Fibroblast of pulmonary artery (primary cell): ENCODE measurements around the gene ANO1.

ENCODE experiments used
- DNase-seq: peaks from one replicate; pipeline ENCODE4 v3.0.0-alpha.2; 2010; ENCODE audit warnings: low read depth
- H3K4me3 ChIP-seq: replicated peaks from 2 replicates; pipeline ENCODE4 v1.5.1; 2011; ENCODE audit warnings: low read depth, mild to moderate bottlenecking, control low read depth, low read length, moderate library complexity
- TF ChIP-seq, protein P1 (sequence below): IDR thresholded peaks from 2 replicates; pipeline ENCODE4 v1.5.1; 2011; ENCODE audit warnings: mild to moderate bottlenecking, control low read depth, low read length, inconsistent platforms; ENCODE audit errors: missing control alignments

ANO1 gene

GRCh38 chr11:70145841-70146240 is 67.7 kb downstream of the ANO1 start:
- no peak for DNase-seq
- H3K4me3 ChIP-seq, result no peak overlapping the region
- TF ChIP-seq, protein P1, sequence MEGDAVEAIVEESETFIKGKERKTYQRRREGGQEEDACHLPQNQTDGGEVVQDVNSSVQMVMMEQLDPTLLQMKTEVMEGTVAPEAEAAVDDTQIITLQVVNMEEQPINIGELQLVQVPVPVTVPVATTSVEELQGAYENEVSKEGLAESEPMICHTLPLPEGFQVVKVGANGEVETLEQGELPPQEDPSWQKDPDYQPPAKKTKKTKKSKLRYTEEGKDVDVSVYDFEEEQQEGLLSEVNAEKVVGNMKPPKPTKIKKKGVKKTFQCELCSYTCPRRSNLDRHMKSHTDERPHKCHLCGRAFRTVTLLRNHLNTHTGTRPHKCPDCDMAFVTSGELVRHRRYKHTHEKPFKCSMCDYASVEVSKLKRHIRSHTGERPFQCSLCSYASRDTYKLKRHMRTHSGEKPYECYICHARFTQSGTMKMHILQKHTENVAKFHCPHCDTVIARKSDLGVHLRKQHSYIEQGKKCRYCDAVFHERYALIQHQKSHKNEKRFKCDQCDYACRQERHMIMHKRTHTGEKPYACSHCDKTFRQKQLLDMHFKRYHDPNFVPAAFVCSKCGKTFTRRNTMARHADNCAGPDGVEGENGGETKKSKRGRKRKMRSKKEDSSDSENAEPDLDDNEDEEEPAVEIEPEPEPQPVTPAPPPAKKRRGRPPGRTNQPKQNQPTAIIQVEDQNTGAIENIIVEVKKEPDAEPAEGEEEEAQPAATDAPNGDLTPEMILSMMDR, result no peak

- no peak for DNase-seq
- no peak overlapping the region for H3K4me3 ChIP-seq
- TF ChIP-seq, protein P1, result no peak
These were observed 68.2 kb downstream of the ANO1 start for GRCh38 chr11:70146299-70146698.

DNA sequence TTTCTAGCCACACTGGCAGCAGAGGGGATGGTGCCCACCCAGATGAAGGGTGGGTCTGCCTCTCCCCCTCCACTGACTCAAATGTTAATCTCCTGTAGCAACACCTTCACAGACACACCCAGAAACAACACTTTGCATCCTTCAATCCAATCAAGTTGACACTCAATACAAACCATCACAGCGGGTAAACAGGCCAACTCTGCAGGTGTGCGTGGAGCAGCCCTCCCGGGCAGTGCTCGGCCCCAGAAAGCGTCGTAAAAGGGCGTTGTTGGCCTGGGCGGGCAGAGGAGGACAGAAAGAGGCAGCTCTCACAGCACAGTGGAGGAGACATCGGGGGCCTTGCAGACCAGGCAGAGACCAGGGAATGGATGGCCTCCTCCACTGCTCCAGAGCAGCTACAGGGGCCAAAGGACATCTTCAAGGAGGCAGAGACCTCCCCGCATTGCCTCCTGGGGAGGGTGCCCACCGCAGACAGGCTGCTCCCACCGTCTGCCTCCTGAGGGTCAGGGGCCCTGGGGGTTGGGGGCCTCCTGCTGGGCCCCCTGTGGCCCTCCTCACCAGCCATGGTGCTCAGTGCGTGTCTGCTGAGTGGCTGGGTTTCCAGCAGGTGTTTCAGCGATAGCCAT is 68.9 kb downstream of the ANO1 start:
- no peak overlapping the region for H3K4me3 ChIP-seq
- TF ChIP-seq, protein P1, result no peak
- DNase-seq, result no peak

DNA sequence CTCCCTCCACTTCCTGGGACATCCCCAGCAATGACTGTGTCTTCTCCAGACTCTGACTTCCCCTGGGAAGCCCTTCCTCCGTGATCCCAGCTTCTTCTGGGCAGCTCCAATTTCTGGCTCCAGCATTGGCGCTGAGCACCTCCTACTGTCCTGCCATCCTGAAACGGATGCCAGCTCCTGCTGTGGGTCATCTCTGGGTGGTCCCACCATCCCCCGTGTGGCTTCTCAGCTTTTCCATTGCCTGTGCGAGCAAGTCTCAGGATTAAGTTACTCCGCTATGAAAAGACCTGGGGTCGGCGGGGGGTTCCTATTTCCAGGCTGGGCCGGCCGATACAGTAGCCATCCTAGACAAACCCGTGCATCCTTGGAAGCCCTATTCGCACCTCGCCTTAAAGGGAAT is 69.6 kb downstream of the ANO1 start:
- no peak overlapping the region for H3K4me3 ChIP-seq
- DNase-seq, result no peak
- TF ChIP-seq, protein P1, result no peak

- TF ChIP-seq, protein P1, result no peak
- no peak overlapping the region for H3K4me3 ChIP-seq
- DNase-seq, result no peak
These were observed 73.6 kb downstream of the ANO1 start for GRCh38 chr11:70151671-70152070.

DNA sequence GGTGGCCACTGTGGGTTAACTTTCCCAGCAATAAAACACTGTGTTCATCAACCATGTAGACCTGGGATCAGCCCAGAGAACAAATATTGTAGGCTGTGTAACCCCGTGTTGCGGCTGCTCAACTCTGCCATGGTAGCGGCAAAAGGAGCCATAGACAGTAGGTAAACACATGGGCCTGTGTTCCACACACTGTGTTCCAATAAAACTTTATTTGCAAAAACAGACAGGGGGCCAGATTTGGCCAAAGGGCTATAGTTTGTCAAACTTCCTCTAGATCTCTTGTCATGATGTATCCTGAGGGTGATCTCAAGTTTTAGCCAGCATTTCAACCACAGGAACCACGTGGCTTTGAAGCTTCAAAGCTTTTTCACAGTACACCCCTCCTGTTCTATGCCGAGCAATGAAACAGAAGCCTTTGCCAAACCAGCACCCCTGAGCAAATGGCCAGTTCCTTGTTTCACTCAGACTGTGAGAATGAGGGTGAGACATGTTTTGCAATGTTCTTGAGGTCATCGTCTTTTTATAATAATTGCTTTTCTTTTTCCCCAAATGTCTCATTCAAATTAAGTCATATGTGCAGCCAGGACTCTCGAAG is 75.1 kb downstream of the ANO1 start:
- no peak overlapping the region for H3K4me3 ChIP-seq
- DNase-seq, result no peak
- TF ChIP-seq, protein P1, result no peak

DNA sequence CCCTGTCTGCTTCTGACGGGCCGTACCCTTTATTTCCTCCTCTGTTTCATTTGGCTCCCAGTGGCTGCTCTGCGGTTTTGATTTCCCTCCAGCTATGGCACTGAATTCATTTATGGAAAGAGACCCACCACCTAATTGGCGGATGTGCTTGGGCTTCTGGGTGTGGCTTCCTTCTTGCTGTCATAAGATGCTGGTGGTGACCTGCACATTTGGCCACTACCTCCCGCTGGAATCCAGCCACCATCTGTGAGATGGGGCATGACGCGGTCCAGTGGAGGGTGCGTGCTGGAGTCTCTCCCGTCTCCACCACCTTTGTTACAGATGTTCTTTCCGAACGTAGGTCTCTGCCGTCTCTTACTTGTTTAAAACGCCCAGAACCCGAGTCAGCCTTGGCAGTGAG is 77.3 kb downstream of the ANO1 start:
- no peak for DNase-seq
- no peak overlapping the region for H3K4me3 ChIP-seq
- TF ChIP-seq, protein P1, result no peak
